Measurements from ENCODE around the gene RFX3. TPM values are rescaled to one million over a fixed set of nuclear protein-coding genes. Genes with fewer than 3 reads are reported as not detected.

Gene RFX3
- total RNA-seq, 1 donor from 2014 or later: 12.1 TPM

- no peak for DNase-seq (ENCODE audit: low read depth)
- H3K27ac Mint-ChIP-seq (ENCODE audit: unreplicated experiment): no peak overlapping the region
- no peaks in the 10 kb centered on the region for H3K27me3 Mint-ChIP-seq (ENCODE audit: low read depth, unreplicated experiment)
- no peak overlapping the region for H3K4me2 ChIP-seq (ENCODE audit: low read length)
- H3K4me3 ChIP-seq (ENCODE audit: insufficient read depth, low read depth, low read length): no peak overlapping the region
- H2AFZ ChIP-seq (ENCODE audit: low read depth, low read length): no peak overlapping the region
- peaks cover 16% of the 10 kb centered on the region for H3K4me1 Mint-ChIP-seq (ENCODE audit: low read depth, unreplicated experiment)
- no peaks in the 10 kb centered on the region for H3K36me3 ChIP-seq (ENCODE audit: insufficient read depth, low read length)
- no peaks in the 10 kb centered on the region for H3K79me2 ChIP-seq (ENCODE audit: insufficient read depth, low read length)
- no peak overlapping the region for H3K4me3 Mint-ChIP-seq (ENCODE audit: unreplicated experiment)
- no peak for TF ChIP-seq EZH2 (IDR thresholded peaks at IDR 0.05; ENCODE audit: insufficient read depth, low read length)
- TF ChIP-seq, protein P1, sequence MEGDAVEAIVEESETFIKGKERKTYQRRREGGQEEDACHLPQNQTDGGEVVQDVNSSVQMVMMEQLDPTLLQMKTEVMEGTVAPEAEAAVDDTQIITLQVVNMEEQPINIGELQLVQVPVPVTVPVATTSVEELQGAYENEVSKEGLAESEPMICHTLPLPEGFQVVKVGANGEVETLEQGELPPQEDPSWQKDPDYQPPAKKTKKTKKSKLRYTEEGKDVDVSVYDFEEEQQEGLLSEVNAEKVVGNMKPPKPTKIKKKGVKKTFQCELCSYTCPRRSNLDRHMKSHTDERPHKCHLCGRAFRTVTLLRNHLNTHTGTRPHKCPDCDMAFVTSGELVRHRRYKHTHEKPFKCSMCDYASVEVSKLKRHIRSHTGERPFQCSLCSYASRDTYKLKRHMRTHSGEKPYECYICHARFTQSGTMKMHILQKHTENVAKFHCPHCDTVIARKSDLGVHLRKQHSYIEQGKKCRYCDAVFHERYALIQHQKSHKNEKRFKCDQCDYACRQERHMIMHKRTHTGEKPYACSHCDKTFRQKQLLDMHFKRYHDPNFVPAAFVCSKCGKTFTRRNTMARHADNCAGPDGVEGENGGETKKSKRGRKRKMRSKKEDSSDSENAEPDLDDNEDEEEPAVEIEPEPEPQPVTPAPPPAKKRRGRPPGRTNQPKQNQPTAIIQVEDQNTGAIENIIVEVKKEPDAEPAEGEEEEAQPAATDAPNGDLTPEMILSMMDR (IDR thresholded peaks at IDR 0.05; ENCODE audit: insufficient read depth, low read depth, low read length): no peak
- H3K27ac ChIP-seq (ENCODE audit: low read depth, low read length): no peak overlapping the region
- no peaks in the 10 kb centered on the region for H3K9me3 ChIP-seq (ENCODE audit: insufficient read depth, low read depth, low read length)
- no peak overlapping the region for H3K9ac ChIP-seq (ENCODE audit: low read length)
- no peaks in the 10 kb centered on the region for H3K36me3 Mint-ChIP-seq (ENCODE audit: low read depth, unreplicated experiment)
- H3K9me3 Mint-ChIP-seq (ENCODE audit: unreplicated experiment): no peaks in the 10 kb centered on the region
- H3K4me1 ChIP-seq (ENCODE audit: insufficient read depth, low read length): no peaks in the 10 kb centered on the region
- no peaks in the 10 kb centered on the region for H4K20me1 ChIP-seq (ENCODE audit: insufficient read depth, low read length)
- FAIRE-seq: no peak
- no peaks in the 10 kb centered on the region for H3K27me3 ChIP-seq (ENCODE audit: insufficient read depth, low read length)
These were observed 92.0 kb downstream of the RFX3 start for GRCh38 chr9:3433754-3434153.

- Mint-ChIP-seq H3K4me1 (ENCODE audit: low read depth, unreplicated experiment) (peaks cover 16% of the 10 kb centered on the region), H3K4me3 (ENCODE audit: unreplicated experiment) (no peak overlapping the region), H3K36me3 (ENCODE audit: low read depth, unreplicated experiment) (no peaks in the 10 kb centered on the region), H3K27ac (ENCODE audit: unreplicated experiment) (no peak overlapping the region), H3K27me3 (ENCODE audit: low read depth, unreplicated experiment) (no peaks in the 10 kb centered on the region), H3K9me3 (ENCODE audit: unreplicated experiment) (no peaks in the 10 kb centered on the region)
- Histone ChIP-seq H3K79me2 (ENCODE audit: insufficient read depth, low read length) (no peaks in the 10 kb centered on the region), H3K4me2 (ENCODE audit: low read length) (no peak overlapping the region), H3K9me3 (ENCODE audit: insufficient read depth, low read depth, low read length) (no peaks in the 10 kb centered on the region), H3K4me1 (ENCODE audit: insufficient read depth, low read length) (no peaks in the 10 kb centered on the region), H3K4me3 (ENCODE audit: insufficient read depth, low read depth, low read length) (no peak overlapping the region), H3K27ac (ENCODE audit: low read depth, low read length) (no peak overlapping the region), H3K36me3 (ENCODE audit: insufficient read depth, low read length) (no peaks in the 10 kb centered on the region), H4K20me1 (ENCODE audit: insufficient read depth, low read length) (no peaks in the 10 kb centered on the region), H3K9ac (ENCODE audit: low read length) (no peak overlapping the region), H3K27me3 (ENCODE audit: insufficient read depth, low read length) (no peaks in the 10 kb centered on the region), H2AFZ (ENCODE audit: low read depth, low read length) (no peak overlapping the region)
- DNase-seq (ENCODE audit: low read depth) (no peak), FAIRE-seq (no peak)
- TF ChIP-seq, protein P1 (IDR thresholded peaks at IDR 0.05; ENCODE audit: insufficient read depth, low read depth, low read length): no peak
- TF ChIP-seq EZH2 (IDR thresholded peaks at IDR 0.05; ENCODE audit: insufficient read depth, low read length): no peak
These were observed 92.7 kb downstream of the RFX3 start for GRCh38 chr9:3433066-3433465.

- no peaks in the 10 kb centered on the region for H3K79me2 ChIP-seq (ENCODE audit: insufficient read depth, low read length)
- H3K9ac ChIP-seq (ENCODE audit: low read length): no peak overlapping the region
- no peaks in the 10 kb centered on the region for H3K4me1 ChIP-seq (ENCODE audit: insufficient read depth, low read length)
- no peak overlapping the region for H2AFZ ChIP-seq (ENCODE audit: low read depth, low read length)
- no peak overlapping the region for H3K27ac ChIP-seq (ENCODE audit: low read depth, low read length)
- no peak overlapping the region for H3K4me3 ChIP-seq (ENCODE audit: insufficient read depth, low read depth, low read length)
- DNase-seq (ENCODE audit: low read depth) (no peak), FAIRE-seq (no peak)
- no peaks in the 10 kb centered on the region for H3K9me3 Mint-ChIP-seq (ENCODE audit: unreplicated experiment)
- H3K4me1 Mint-ChIP-seq (ENCODE audit: low read depth, unreplicated experiment): peaks cover 13% of the 10 kb centered on the region
- H3K27me3 Mint-ChIP-seq (ENCODE audit: low read depth, unreplicated experiment): no peaks in the 10 kb centered on the region
- no peak overlapping the region for H3K4me2 ChIP-seq (ENCODE audit: low read length)
- H3K27me3 ChIP-seq (ENCODE audit: insufficient read depth, low read length): no peaks in the 10 kb centered on the region
- no peaks in the 10 kb centered on the region for H3K36me3 Mint-ChIP-seq (ENCODE audit: low read depth, unreplicated experiment)
- no peak overlapping the region for H3K4me3 Mint-ChIP-seq (ENCODE audit: unreplicated experiment)
- no peaks in the 10 kb centered on the region for H3K9me3 ChIP-seq (ENCODE audit: insufficient read depth, low read depth, low read length)
- no peak overlapping the region for H3K27ac Mint-ChIP-seq (ENCODE audit: unreplicated experiment)
- H3K36me3 ChIP-seq (ENCODE audit: insufficient read depth, low read length): no peaks in the 10 kb centered on the region
- TF ChIP-seq, protein P1 (IDR thresholded peaks at IDR 0.05; ENCODE audit: insufficient read depth, low read depth, low read length): no peak
- no peak for TF ChIP-seq EZH2 (IDR thresholded peaks at IDR 0.05; ENCODE audit: insufficient read depth, low read length)
- H4K20me1 ChIP-seq (ENCODE audit: insufficient read depth, low read length): no peaks in the 10 kb centered on the region
These were observed 93.9 kb downstream of the RFX3 start for GRCh38 chr9:3431890-3432289.

Data from astrocyte (in vitro differentiated cells and primary cell).